Skeletal muscle tissue (tissue), 4 donors: ENCODE measurements around the gene SPANXD. TPM values are rescaled to one million over a fixed set of nuclear protein-coding genes. Genes with fewer than 3 reads are reported as not detected.
"Not testable (repeated sequence)": the region's sequence is repeated elsewhere in the genome, so short reads cannot be mapped to it uniquely, and the experiment has no call there.

Experiments used
- H3K27ac ChIP-seq: one replicate; pipeline ENCODE4 v1.7.0; 2013; ENCODE audit warnings: mild to moderate bottlenecking, low read depth, low read length, inconsistent platforms
- H3K27me3 ChIP-seq, 3 donors: one replicate each; pipeline ENCODE4 v1.7.0; 2013; ENCODE audit warnings: low read length in 3 of 3; ENCODE audit not compliant: control insufficient read depth in 3 of 3, insufficient read depth in 3 of 3
- H3K36me3 ChIP-seq, 3 donors: one replicate each; pipeline ENCODE4 v1.7.0; 2013; ENCODE audit warnings: low read length in 3 of 3; ENCODE audit not compliant: control insufficient read depth in 3 of 3, insufficient read depth in 3 of 3
- H3K4me1 ChIP-seq, 3 donors: one replicate each; pipeline ENCODE4 v1.7.0; 2013; ENCODE audit warnings: low read length in 3 of 3, mild to moderate bottlenecking in 3 of 3; ENCODE audit not compliant: control insufficient read depth in 3 of 3, insufficient read depth in 3 of 3
- H3K4me3 ChIP-seq, 3 donors: one replicate each; pipeline ENCODE4 v1.7.0; 2013; ENCODE audit warnings: low read length in 3 of 3
- H3K9ac ChIP-seq, 3 donors: one replicate each; pipeline ENCODE4 v1.7.0; 2013; ENCODE audit warnings: low read length in 3 of 3, mild to moderate bottlenecking in 3 of 3, moderate library complexity in 2 of 3, low read depth in 1 of 3
- H3K9me3 ChIP-seq, 3 donors: one replicate each; pipeline ENCODE4 v1.7.0; 2013; ENCODE audit warnings: low read length in 3 of 3; ENCODE audit not compliant: control insufficient read depth in 3 of 3
- total RNA-seq: library from RNA; depleted of rRNA; stranded (reverse); fragments of >200 nt; gene quantifications from one replicate; pipeline ENCODE4 v1.2.3, GENCODE V29; 2014
- donor health status: Osteomylitis.

Gene SPANXD, protein sequence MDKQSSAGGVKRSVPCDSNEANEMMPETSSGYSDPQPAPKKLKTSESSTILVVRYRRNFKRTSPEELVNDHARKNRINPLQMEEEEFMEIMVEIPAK
- total RNA-seq = not detected

DNA sequence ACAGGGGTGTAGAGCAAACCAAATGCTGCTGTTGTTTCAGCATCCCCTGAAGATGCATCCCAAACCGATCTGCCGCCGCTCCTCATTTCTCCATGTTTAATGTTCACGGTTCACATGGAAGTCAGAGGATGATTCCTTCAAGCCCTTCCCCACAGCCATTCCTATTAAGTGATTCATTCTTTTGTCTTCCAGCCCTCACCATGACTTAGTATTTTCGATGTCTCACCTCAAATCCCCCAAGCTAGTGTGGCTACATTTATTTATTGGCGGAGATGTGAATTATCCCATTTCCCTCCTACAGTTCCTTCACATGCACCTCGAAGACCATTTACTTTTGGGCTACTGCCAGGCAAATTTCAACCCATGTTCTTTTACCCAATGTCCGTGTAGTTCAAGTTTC lies at the start of gene SPANXD:
Gene SPANXD, minus strand, starts transcription at position 101 of the 400 bp plus-strand sequence. CDS start 334 bp downstream, outside the sequence.
- not testable (repeated sequence) for H3K9me3 ChIP-seq, H3K27ac ChIP-seq, H3K9ac ChIP-seq, H3K27me3 ChIP-seq, H3K4me1 ChIP-seq, H3K36me3 ChIP-seq, H3K4me3 ChIP-seq

DNA sequence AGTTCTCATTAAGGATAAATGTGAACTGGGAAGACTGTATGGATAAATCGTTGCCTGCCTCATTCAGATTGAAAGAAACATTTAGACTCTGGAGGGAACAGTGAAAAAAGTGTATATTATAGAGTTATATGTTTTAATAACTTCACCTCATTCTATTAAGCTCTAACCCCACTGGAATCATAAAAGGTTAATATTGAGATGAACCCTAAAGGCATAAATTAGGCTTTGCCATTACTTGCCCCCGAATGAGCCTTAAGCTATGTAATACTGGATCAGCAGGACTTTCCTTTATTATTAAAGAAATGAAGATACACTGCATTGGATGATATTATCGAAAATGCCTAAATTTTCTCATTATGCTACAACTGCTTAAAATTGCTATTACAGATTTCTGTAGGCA lies 44.1 kb upstream of the SPANXD start:
- Histone ChIP-seq H3K27ac (no peak overlapping the region), H3K27me3 (no peaks in the 10 kb centered on the region), H3K4me3 (no peak overlapping the region), H3K36me3 (no peaks in the 10 kb centered on the region), H3K9me3 (no peaks in the 10 kb centered on the region), H3K4me1 (no peaks in the 10 kb centered on the region), H3K9ac (no peak overlapping the region)

DNA sequence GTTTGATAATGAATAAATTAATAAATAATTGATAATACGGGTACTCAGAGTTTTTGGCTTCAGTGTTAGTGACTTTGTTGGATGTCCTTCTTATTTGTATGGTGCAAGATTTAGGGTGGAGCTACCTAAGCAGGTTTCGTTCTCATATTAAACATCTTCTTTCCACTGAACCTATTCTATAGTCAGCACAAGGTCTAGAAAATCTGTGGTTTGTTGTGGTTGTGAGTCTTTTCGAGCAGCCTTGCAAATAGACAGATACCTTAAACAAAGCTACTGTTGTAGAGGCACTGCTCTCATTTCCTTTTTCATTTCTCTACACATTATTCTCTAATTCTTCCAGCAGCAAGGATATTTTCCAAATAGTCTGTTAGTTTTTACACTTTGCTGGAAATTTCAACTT lies 38.1 kb upstream of the SPANXD start:
- Histone ChIP-seq H3K36me3 (no peaks in the 10 kb centered on the region), H3K27ac (no peak overlapping the region), H3K4me1 (no peaks in the 10 kb centered on the region)

DNA sequence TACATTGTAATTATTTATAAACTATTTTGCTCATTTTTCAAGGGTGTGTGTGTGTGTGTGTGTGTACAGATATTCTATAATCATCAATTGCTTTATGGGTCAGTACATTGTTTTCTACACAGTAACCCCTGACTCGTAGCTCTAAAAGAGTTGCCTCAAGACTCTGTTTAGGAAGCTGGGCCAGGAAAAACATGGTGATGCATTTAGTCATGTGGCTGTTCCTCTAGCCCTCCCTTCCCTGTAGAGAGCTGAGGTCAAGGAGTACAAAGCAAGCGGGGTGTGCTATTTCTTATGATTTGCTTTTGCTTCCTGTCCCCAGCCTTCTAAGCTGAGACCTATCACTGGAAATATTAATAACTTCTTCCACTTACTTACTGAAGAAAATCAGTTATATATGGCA lies 34.8 kb upstream of the SPANXD start:
- Histone ChIP-seq H3K27me3 (no peaks in the 10 kb centered on the region), H3K36me3 (no peaks in the 10 kb centered on the region), H3K9ac (no peak overlapping the region), H3K4me3 (no peak overlapping the region), H3K9me3 (no peaks in the 10 kb centered on the region), H3K4me1 (no peaks in the 10 kb centered on the region), H3K27ac (no peak overlapping the region)

More for the DNA sequence above, 38.1 kb upstream of the SPANXD start:
- Histone ChIP-seq H3K9me3 (no peaks in the 10 kb centered on the region), H3K9ac (no peak overlapping the region), H3K27me3 (no peaks in the 10 kb centered on the region), H3K4me3 (no peak overlapping the region)

DNA sequence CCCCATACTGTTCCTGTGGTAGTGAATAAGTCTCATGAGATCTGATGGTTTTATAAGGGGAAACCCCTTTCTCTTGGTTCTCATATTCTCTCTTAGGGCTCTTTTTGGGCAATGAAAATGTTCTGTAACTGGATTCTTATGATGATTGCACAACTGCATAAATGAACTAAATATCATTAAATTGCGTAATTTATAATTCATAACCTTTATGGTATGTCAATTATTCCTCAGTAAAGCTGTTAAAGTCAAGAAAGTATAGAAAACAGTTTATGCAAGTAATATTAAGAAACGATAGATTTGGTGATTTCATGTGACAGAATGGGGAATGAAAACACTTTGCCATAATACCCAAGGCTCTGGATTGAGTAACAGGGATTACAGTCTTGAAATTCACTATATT lies 33.5 kb upstream of the SPANXD start:
- Histone ChIP-seq H3K4me3 (no peak overlapping the region), H3K9me3 (no peaks in the 10 kb centered on the region), H3K36me3 (no peaks in the 10 kb centered on the region), H3K4me1 (no peaks in the 10 kb centered on the region), H3K9ac (no peak overlapping the region), H3K27me3 (no peaks in the 10 kb centered on the region), H3K27ac (no peak overlapping the region)

DNA sequence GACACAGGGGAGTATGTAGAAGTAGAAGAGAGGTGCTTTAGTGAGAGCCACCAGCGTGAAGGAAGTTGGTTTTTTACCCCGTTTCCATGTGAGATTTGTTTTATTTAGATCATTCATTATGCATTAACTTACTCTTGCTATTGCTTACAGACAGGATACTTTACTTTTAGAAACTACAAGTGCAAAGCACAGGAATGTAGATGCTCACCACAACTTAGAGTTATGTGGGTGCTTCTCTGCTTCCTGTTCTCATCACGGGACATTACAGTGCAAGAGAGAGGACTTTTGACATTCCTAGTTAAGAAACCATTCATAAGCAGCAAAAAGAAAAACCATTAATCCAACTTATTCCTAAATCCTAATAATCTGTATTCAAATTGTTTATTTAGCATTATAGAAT lies 25.6 kb upstream of the SPANXD start:
- no peaks in the 10 kb centered on the region for H3K4me1 ChIP-seq
- H3K9ac ChIP-seq = no peak overlapping the region
- H3K27ac ChIP-seq = no peak overlapping the region
- H3K4me3 ChIP-seq = no peak overlapping the region
- H3K27me3 ChIP-seq = no peaks in the 10 kb centered on the region
- no peaks in the 10 kb centered on the region for H3K9me3 ChIP-seq
- no peaks in the 10 kb centered on the region for H3K36me3 ChIP-seq

DNA sequence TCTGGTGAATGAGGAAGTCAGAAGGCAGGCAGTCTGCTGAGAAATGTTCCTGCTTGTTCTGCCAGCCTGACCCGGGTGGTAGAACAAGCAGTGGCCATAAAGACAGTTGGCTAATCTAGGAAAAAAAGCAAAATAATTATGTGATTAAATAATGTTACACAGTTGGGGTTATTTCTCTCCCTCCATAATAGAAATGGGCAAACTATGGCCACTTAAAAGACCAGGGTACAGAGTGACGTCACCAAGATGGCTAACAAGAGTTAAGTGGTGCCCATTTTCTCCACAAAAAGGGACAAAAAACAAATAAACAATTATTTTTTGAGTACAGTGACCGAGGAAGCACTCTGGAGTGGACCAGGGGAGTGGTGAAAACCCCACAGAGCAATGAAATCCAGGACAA lies 16.1 kb upstream of the SPANXD start:
- Histone ChIP-seq H3K4me3 (no peak overlapping the region), H3K4me1 (no peaks in the 10 kb centered on the region), H3K9ac (no peak overlapping the region), H3K27me3 (no peaks in the 10 kb centered on the region), H3K9me3 (no peaks in the 10 kb centered on the region), H3K36me3 (no peaks in the 10 kb centered on the region), H3K27ac (no peak overlapping the region)

DNA sequence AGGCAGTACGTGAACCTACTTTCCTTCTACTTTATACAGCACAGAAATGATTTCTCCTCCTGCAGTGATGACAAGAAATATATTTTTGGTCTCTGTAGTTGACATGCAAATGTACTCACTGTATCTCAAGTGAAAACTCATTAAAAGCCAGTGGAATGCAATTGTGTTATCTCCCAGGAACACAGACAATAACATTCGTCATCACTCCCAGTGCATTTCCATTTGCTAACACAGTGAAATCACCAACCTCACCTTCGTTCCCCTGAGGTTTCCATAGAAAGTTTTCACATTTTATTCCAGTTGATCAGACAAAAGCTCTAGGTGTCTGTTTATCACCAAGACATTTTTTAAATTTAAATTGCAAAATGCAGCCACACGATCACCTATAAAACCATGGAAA lies 2.5 kb upstream of the SPANXD start:
- Histone ChIP-seq H3K27me3 (no peaks in the 10 kb centered on the region), H3K27ac (no peak overlapping the region), H3K4me3 (no peak overlapping the region), H3K4me1 (no peaks in the 10 kb centered on the region), H3K9ac (no peak overlapping the region), H3K9me3 (no peaks in the 10 kb centered on the region), H3K36me3 (no peaks in the 10 kb centered on the region)

DNA sequence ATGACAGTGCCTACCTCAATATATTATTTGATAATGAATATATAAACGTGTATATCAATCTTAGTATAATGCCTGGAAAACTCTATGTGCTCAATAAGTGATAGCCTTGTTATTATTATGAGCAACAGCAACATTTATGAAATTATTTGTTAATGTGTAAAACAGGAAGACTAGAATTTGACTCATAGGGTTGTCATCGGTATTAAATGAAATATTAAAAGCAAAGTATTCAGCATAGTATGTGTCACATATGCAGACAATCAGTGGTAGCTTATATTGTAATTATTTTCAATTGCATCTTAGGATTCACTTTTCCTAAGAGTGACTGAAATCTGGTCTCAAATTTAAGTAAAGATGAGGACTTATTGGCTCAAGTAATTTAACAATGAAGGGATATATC lies 24.6 kb downstream of the SPANXD start:
- H3K9me3 ChIP-seq = no peaks in the 10 kb centered on the region
- no peaks in the 10 kb centered on the region for H3K4me1 ChIP-seq
- H3K27me3 ChIP-seq = no peaks in the 10 kb centered on the region
- H3K4me3 ChIP-seq = no peak overlapping the region
- H3K27ac ChIP-seq = no peak overlapping the region
- no peaks in the 10 kb centered on the region for H3K36me3 ChIP-seq
- H3K9ac ChIP-seq = no peak overlapping the region

DNA sequence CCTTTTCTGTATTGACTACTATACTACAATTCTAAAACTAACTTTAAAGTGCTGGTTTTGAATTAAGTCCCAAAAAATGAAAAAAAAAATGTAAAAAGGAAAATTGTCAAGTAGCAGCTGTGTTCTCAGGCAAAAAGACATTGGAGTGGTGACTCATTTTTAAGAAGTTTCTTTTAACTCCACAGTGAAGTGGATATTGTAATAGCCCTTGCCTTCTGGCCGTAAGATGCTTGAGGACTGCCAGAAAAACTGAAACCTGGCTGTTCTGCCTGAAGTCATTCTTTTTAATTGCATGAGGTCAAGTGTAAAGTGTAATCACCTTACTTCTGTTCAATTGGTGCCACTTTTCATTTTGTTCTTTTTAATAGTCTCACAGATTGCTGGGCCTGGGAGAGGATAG lies 28.9 kb downstream of the SPANXD start:
- no peaks in the 10 kb centered on the region for H3K4me1 ChIP-seq
- no peaks in the 10 kb centered on the region for H3K36me3 ChIP-seq
- no peak overlapping the region for H3K9ac ChIP-seq
- H3K9me3 ChIP-seq = no peaks in the 10 kb centered on the region
- H3K27me3 ChIP-seq = no peaks in the 10 kb centered on the region
- no peak overlapping the region for H3K27ac ChIP-seq
- H3K4me3 ChIP-seq = no peak overlapping the region

DNA sequence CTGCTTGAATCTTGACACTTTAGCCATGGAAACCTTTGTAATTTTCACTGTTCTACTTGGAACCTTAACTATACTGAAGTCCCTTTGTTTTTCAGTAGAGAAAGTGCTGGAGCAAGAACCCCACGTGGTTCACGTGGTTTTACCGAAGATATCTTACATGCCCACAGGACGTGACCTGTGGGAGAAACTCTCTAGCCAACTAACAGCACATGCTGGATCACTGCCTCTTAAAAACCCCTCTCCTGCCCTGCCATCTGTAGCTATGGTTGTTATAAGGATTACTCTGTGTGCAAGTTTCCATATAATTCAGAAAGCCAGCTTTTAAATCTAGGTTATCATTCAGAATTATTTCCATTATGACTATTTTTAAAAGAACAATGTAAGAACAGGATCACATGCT lies 30.2 kb downstream of the SPANXD start:
- no peaks in the 10 kb centered on the region for H3K36me3 ChIP-seq
- no peak overlapping the region for H3K4me3 ChIP-seq
- H3K27ac ChIP-seq = no peak overlapping the region
- H3K9me3 ChIP-seq = no peaks in the 10 kb centered on the region
- H3K4me1 ChIP-seq = no peaks in the 10 kb centered on the region
- H3K9ac ChIP-seq = no peak overlapping the region
- H3K27me3 ChIP-seq = no peaks in the 10 kb centered on the region
